CD14-positive monocyte (primary cell): ENCODE data around the gene TMEM135. TPM values are rescaled to one million over a fixed set of nuclear protein-coding genes. Genes with fewer than 3 reads are reported as not detected.
A peak's percentile ranks its signal among the peaks of the same experiment; 100 is the strongest.

ENCODE experiments used
- DNase-seq, 3 donors: peaks; one replicate each; pipeline ENCODE4 v3.0.0-alpha.2; 2011 to 2022
- H2AFZ ChIP-seq: 2 replicates; pipeline ENCODE4 v1.6.0; 2012; ENCODE audit warnings: mild to moderate bottlenecking, low read depth, low read length, inconsistent platforms; ENCODE audit not compliant: insufficient read depth, poor library complexity, severe bottlenecking
- H3K27ac ChIP-seq, 2 donors: 1 replicate in 1 of 2; 2 replicates in 1 of 2; pipeline ENCODE4 v1.5.1; 2012 to 2013; ENCODE audit warnings: low read length in 2 of 2, control low read depth in 1 of 2, inconsistent platforms in 1 of 2, low read depth in 1 of 2, mild to moderate bottlenecking in 1 of 2
- H3K27me3 ChIP-seq, 2 donors: one replicate each; pipeline versions ENCODE4 v1.6.0 to v1.6.1; 2011 to 2013; ENCODE audit warnings: low read length in 2 of 2; ENCODE audit not compliant: control insufficient read depth in 2 of 2, insufficient read depth in 2 of 2
- H3K36me3 ChIP-seq, 2 donors: replicated peaks in 1 of 2; 1 replicate in 1 of 2; 2 replicates in 1 of 2; pipeline versions ENCODE4 v1.5.1 to v1.6.1; 2012 to 2013; ENCODE audit warnings: low read length in 2 of 2, control low read depth in 1 of 2, inconsistent platforms in 1 of 2, mild to moderate bottlenecking in 1 of 2; ENCODE audit not compliant: insufficient read depth in 2 of 2, control insufficient read depth in 1 of 2
- H3K4me1 ChIP-seq, 2 donors: 1 replicate in 1 of 2; 2 replicates in 1 of 2; pipeline versions ENCODE4 v1.5.1 to v1.6.1; 2012 to 2013; ENCODE audit warnings: low read length in 2 of 2, control low read depth in 1 of 2, inconsistent platforms in 1 of 2, mild to moderate bottlenecking in 1 of 2, moderate library complexity in 1 of 2; ENCODE audit not compliant: insufficient read depth in 2 of 2, control insufficient read depth in 1 of 2
- H3K4me2 ChIP-seq: replicated peaks from 2 replicates; pipeline ENCODE3; 2012; ENCODE audit warnings: low read length, moderate library complexity, mild to moderate bottlenecking; ENCODE audit not compliant: poor library complexity, severe bottlenecking; ENCODE audit errors: extremely low read depth
- H3K4me3 ChIP-seq, 3 experiments: fragments of 200-600 bp in 1 of 3; sonication (generic) in 1 of 3; replicated peaks in 1 of 3; 1 replicate in 2 of 3; 2 replicates in 1 of 3; pipeline ENCODE4 v1.5.1; 2011 to 2013; ENCODE audit warnings: low read length in 3 of 3, mild to moderate bottlenecking in 3 of 3, control low read depth in 2 of 3, low read depth in 2 of 3, inconsistent platforms in 1 of 3, moderate library complexity in 1 of 3
- H3K79me2 ChIP-seq: 2 replicates; pipeline ENCODE4 v1.6.0; 2012; ENCODE audit warnings: mild to moderate bottlenecking, control low read depth, inconsistent platforms, low read length, moderate library complexity; ENCODE audit not compliant: insufficient read depth
- H3K9ac ChIP-seq: 2 replicates; pipeline ENCODE4 v1.6.0; 2017; ENCODE audit warnings: low read length, mild to moderate bottlenecking; ENCODE audit not compliant: insufficient read depth, poor library complexity, severe bottlenecking
- H3K9me3 ChIP-seq, 2 donors: replicated peaks in 1 of 2; 1 replicate in 1 of 2; 2 replicates in 1 of 2; pipeline versions ENCODE4 v1.5.1 to v1.6.1; 2012 to 2013; ENCODE audit warnings: low read length in 2 of 2, control low read depth in 1 of 2; ENCODE audit not compliant: control insufficient read depth in 1 of 2, insufficient read depth in 1 of 2
- H4K20me1 ChIP-seq: 2 replicates; pipeline ENCODE4 v1.6.0; 2012; ENCODE audit warnings: mild to moderate bottlenecking, low read length, control low read depth, moderate library complexity; ENCODE audit not compliant: insufficient read depth
- H3K27ac Mint-ChIP-seq, 7 donors: one replicate each; pipeline ENCODE4 v1.8.0; 2020; ENCODE audit warnings: mild to moderate bottlenecking in 7 of 7, mixed read lengths in 7 of 7, moderate library complexity in 6 of 7, inconsistent platforms in 2 of 7
- H3K27me3 Mint-ChIP-seq, 3 donors: one replicate each; pipeline ENCODE4 v1.8.0; 2021 to 2022; ENCODE audit warnings: low read depth in 3 of 3, mild to moderate bottlenecking in 3 of 3, mixed read lengths in 3 of 3, moderate library complexity in 3 of 3, inconsistent platforms in 1 of 3
- H3K36me3 Mint-ChIP-seq, 2 donors: one replicate each; pipeline ENCODE4 v1.8.0; 2020; ENCODE audit warnings: mixed read lengths in 2 of 2, inconsistent platforms in 1 of 2, mild to moderate bottlenecking in 1 of 2
- H3K4me1 Mint-ChIP-seq: one replicate; pipeline ENCODE4 v1.8.0; 2020; ENCODE audit warnings: mild to moderate bottlenecking, mixed read lengths
- H3K4me3 Mint-ChIP-seq, 2 donors: one replicate each; pipeline ENCODE4 v1.8.0; 2020; ENCODE audit warnings: mild to moderate bottlenecking in 2 of 2, mixed read lengths in 2 of 2, moderate library complexity in 1 of 2
- H3K9me3 Mint-ChIP-seq, 7 donors: one replicate each; pipeline ENCODE4 v1.8.0; 2020 to 2022; ENCODE audit warnings: mixed read lengths in 7 of 7, mild to moderate bottlenecking in 6 of 7, moderate library complexity in 6 of 7, inconsistent platforms in 2 of 7
- CTCF ChIP-seq: fragments of 200-600 bp; IDR thresholded peaks from one replicate; pipeline ENCODE4 v1.8.0; 2022; ENCODE audit warnings: antibody characterized with exemption, mild to moderate bottlenecking
- WGBS: methylation state at CpG from one replicate; pipeline ENCODE4 v1.1.5; 2013; ENCODE audit warnings: missing lambda C conversion rate; ENCODE audit not compliant: insufficient coverage; 5-methylcytosine and 5-hydroxymethylcytosine counted together
- intact Hi-C, 2 donors: fragments of 100-400 bp; cut with micrococcal nuclease; formaldehyde crosslinking; loops; one replicate each; pipeline versions ENCODE4 v1.15.0 to v1.15.1; 2023
- polyA plus RNA-seq, 3 donors: library from polyadenylated mRNA; depleted of rRNA in 1 of 3; unstranded in 2 of 3; stranded (reverse) in 1 of 3; fragments of 300-500 nt in 2 of 3; fragments of >200 nt in 1 of 3; fragmentation: Illumina TruSeq in 2 of 3; gene quantifications; 1 replicate in 2 of 3; 2 replicates in 1 of 3; pipeline ENCODE4 v1.2.3, GENCODE V29; 2012 to 2021

The TMEM135 gene
- polyA plus RNA-seq, 3 donors, result 2.7 to 8.4 (median 5.9) TPM

DNA sequence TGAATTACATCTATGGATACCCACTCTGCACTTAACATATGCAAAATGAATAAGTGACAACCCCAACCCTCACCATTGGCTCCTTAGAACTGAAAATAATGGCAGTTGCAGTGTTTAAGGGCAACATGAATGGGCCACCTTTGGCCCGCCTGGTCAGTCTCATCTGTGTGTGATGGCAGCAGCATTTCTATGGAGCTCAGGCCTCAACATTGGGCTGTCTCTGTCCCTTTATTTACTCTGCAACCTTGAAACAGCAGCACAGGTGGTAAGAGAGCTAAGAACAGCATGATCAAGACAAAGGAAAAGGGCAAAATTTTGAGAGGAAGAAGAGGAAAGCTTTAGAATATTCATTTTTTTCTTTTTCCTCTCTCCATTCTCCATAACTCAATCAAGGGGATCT lies 38.3 kb upstream of the TMEM135 start:
- H3K27ac ChIP-seq, result no peak overlapping the region
- peaks cover 0 to 2% (median under 1%) of the 10 kb centered on the region in 3 donors for H3K27me3 Mint-ChIP-seq
- no peak overlapping the region for H2AFZ ChIP-seq
- H3K4me1 ChIP-seq, result no peaks in the 10 kb centered on the region
- no peak overlapping the region for H3K27ac Mint-ChIP-seq
- H3K4me2 ChIP-seq, result no peak overlapping the region
- intact Hi-C loops, result no loop called here
- H3K36me3 Mint-ChIP-seq, result no peaks in the 10 kb centered on the region
- H3K4me3 ChIP-seq, result no peak overlapping the region
- no peaks in the 10 kb centered on the region for H3K79me2 ChIP-seq
- no peaks in the 10 kb centered on the region for H3K9me3 ChIP-seq
- H3K4me3 Mint-ChIP-seq, result no peak overlapping the region
- TF ChIP-seq CTCF, result no peak
- no peaks in the 10 kb centered on the region for H3K4me1 Mint-ChIP-seq
- no CpG with 5 or more reads among the region's 1 CpG for WGBS
- no peak overlapping the region for H3K9ac ChIP-seq
- H4K20me1 ChIP-seq, result no peaks in the 10 kb centered on the region
- DNase-seq, result no peak
- no peaks in the 10 kb centered on the region for H3K27me3 ChIP-seq
- no peaks in the 10 kb centered on the region for H3K36me3 ChIP-seq
- peaks cover 0 to 1% (median 0%) of the 10 kb centered on the region in 7 donors for H3K9me3 Mint-ChIP-seq

DNA sequence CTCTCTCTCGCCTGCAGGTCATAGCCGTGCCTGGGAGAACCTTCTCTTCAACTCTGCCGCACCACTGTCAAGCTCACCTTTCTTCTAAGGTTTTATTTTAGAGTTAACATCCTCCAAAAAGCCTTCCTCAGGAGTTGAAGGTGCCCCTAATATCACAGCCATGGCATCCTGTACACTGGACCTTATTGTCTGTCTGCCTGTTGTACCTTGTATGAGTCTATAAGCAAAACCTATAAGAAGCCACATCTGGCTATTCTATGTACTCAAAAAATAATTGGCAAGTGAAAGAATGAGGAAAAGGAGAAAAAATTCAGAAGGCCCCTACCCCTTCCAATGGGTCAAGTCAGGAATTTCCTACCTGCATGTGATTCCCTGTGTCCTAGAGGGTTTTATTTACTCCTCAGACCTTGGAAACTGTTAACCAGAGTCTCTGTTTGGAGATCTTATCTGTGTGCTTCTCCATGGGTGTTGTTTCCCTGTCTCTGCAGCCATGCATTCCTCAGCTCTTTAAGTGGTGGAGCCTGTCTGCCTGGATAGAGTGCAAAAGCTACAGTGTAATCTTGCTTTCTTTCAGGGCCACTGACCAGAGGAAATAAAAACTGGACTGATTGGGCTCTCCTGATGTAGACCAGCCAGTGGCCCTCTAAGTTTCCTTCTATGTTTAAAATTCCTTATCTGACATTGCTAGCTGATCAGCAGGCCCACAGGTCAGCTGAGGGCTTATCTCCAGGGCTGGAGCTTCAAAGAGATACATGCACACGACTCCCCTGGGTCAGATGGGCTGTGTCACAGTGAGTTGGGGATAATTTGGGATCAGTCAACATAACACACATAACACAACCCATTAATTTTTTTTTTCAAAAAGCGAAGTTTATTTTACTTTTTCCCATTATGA lies 37.6 kb upstream of the TMEM135 start:
- no peak overlapping the region for H2AFZ ChIP-seq
- DNase-seq, result no peak
- TF ChIP-seq CTCF, result no peak
- no peaks in the 10 kb centered on the region for H3K36me3 ChIP-seq
- no peaks in the 10 kb centered on the region for H3K9me3 ChIP-seq
- no peaks in the 10 kb centered on the region for H3K27me3 ChIP-seq
- no peak overlapping the region for H3K27ac ChIP-seq
- no peaks in the 10 kb centered on the region for H3K4me1 Mint-ChIP-seq
- H3K4me3 Mint-ChIP-seq, result no peak overlapping the region
- H3K4me2 ChIP-seq, result no peak overlapping the region
- H4K20me1 ChIP-seq, result no peaks in the 10 kb centered on the region
- no CpG with 5 or more reads among the region's 5 CpGs for WGBS
- peaks cover 0 to 3% (median 0%) of the 10 kb centered on the region in 7 donors for H3K9me3 Mint-ChIP-seq
- intact Hi-C loops, result no loop called here
- H3K36me3 Mint-ChIP-seq, result no peaks in the 10 kb centered on the region
- H3K4me1 ChIP-seq, result no peaks in the 10 kb centered on the region
- no peak overlapping the region for H3K9ac ChIP-seq
- H3K4me3 ChIP-seq, result no peak overlapping the region
- peak overlapping the region in 1 of 7 donors; percentile 25 for H3K27ac Mint-ChIP-seq
- H3K27me3 Mint-ChIP-seq, result peaks cover 0 to 2% (median 0%) of the 10 kb centered on the region in 3 donors
- no peaks in the 10 kb centered on the region for H3K79me2 ChIP-seq
